Fibroblast of upper back skin (primary cell): ENCODE measurements around the gene TAF12.
"Not testable (repeated sequence)": the region's sequence is repeated elsewhere in the genome, so short reads cannot be mapped to it uniquely, and the experiment has no call there.

Experiments used
- DNase-seq: peaks from one replicate; pipeline ENCODE4 v3.0.0-alpha.2; 2013

TAF12 gene

DNA sequence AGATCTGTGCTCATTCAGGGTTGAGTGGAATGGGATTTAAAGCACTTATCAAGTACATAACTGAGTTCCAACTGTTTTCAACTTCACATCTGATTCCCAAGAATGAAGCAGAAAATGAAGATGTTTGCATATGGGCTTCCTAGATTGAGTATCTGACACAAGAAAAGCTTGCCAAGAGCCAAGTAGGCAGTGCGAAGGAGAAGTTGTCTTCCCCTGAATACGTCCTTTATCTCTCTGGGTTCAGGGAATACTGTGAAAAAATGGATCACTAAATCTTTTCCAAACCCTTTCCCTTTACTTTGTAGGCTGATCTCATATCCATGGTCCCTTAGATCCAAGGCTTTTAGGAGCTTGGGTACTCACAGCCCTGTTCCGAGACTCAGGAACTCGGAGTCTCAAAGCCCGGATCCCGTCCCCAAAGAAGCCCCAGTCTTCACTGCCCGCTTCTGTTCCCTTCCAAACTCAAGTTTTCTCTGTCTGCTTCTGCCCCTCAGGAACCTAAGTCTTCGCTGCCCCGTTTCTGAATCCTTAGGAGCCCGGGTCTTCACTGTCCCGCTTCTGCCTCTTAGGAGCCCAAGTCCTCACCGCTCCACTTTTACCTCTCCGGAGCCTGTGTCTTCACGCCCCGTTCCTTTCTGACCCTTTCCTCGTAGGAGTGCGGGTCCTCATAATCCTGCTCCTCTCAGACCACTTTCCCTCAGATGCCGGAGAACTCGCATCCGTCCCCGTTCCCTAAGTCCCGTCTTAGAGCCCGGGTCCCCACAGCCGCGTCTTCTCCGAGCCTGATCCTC is 616 bp downstream of the TAF12 start:
- DNase-seq = peak; percentile 3

DNA sequence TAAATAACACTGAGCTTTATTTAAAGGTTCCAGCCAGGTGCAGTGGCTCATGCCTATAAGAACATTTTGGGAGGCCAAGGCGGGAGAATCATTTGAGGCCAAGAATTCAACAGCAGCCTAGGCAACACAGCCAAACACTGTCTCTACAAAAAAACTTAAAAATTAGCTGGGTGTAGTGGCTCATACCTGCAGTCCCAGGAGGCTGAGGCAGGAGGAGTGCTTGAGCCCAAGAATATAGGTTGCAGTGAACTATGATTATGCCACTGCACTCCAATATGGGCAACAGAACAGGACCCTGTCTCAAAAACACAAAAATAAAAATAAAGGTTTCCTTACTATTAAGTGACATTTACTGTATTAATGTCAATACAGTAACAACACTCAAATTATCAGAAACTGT is 2.1 kb downstream of the TAF12 start:
- DNase-seq = peak; percentile 20

DNA sequence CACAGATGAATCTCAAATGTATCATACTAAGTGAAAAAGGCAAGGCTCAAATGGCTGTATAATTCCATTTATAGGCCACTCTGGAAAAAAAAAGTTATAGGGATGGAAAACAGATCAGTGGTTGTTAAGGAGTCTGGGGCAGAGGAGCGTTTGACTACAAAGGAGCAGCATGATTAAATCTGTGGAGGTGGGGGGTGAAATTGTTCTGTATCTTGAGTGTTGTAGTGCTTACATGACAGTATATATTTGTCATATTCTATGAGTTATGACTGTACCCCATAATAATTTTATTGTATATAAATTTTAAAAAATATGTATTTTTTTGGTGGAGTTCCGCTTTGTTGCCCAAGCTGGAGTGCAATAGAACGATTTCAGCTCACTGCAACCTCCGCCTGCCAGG is 10.3 kb downstream of the TAF12 start:
- no peak for DNase-seq

DNA sequence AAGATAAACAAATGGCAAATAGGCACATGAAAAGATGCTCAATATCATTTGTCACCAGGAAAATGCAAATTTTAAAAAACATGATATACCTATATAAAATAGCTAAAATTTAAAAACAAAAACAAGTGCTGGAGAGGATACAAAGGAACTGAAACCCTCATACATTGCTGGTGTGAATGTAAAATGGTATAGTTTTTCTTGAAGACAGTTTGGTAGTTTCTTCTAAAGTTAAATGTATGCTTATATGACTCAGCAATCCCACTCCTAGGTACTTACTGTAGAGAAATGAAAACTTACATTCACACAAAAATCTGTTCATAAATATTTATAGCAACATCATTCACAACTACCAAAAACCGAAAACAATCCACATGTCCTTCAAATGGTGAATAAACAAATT is 11.2 kb downstream of the TAF12 start:
- DNase-seq = no peak

DNA sequence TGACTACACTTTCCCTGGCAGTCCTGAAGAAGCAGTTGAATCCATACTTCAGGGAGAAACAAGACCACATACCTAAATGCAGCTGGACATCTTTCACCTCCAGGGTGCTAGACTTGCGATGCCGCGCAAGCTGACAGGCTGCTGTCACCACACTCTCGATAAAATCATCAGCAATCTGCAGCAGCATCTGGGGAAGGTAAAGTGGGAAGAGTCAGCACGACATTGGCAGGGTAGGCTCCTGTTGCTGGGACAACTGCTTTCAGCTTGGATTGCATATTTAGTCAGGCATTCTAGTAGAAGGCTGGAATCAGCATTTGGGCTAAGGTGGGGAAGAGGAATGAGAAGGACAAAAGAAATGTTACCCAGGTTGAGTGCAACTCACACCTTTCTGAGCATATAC is 29.7 kb downstream of the TAF12 start:
- DNase-seq = no peak

DNA sequence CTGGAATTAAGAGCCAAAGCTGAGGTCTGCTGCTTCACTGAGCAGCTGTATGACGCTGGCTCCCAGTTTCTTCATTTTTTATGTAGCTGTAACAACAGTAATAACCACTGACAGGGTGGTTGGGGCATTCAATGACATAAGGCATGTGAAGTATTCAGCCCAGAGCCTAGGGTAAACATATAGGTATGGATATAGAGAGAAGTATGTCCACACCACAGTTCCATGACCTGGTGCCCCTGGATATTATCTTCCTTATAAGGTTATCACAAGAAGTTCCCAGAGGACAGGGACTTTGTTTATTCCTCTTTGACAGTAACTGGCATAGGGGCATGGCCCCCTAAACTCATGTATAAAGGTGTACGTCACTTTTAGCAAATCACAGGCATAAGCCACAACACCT is 36.1 kb downstream of the TAF12 start:
- DNase-seq = no peak

DNA sequence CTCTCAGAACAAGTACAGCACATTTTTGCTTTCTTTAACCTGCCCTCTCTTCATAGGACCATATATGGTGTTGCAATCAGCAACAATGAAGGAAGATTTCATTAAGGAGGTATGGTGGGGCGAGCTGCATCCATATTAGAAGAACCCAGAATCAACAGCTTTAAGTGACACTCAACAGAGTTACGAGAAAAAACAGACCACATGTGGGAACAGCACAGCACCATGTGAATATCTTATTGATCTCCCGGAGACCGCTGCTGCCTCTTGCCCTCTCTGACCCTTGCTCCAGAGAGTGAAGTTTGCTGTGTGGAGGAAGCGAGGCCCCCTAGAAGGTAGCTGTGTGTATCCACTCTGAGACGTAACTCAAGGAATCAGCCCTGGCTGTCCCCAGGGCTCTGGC is 37.9 kb downstream of the TAF12 start:
- DNase-seq = no peak

DNA sequence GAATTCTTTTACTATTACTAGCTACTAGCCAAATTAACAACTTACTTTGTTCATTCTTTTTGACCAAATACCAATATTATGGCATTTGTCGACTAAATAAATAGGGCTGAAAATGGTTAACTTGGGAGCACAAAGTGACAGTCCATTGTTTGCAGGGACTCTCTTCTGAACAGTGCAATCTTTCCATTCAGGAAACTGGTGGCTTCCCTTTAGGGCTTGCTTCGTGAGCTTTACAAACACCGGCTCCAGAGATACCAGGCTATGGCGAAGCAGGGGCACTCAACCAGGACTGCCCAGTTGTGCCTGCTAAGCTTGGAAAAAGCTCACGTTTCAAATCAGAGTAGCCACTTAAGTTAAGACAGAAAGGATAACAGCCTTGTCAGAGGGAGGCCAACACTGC is 38.5 kb downstream of the TAF12 start:
- no peak for DNase-seq

DNA sequence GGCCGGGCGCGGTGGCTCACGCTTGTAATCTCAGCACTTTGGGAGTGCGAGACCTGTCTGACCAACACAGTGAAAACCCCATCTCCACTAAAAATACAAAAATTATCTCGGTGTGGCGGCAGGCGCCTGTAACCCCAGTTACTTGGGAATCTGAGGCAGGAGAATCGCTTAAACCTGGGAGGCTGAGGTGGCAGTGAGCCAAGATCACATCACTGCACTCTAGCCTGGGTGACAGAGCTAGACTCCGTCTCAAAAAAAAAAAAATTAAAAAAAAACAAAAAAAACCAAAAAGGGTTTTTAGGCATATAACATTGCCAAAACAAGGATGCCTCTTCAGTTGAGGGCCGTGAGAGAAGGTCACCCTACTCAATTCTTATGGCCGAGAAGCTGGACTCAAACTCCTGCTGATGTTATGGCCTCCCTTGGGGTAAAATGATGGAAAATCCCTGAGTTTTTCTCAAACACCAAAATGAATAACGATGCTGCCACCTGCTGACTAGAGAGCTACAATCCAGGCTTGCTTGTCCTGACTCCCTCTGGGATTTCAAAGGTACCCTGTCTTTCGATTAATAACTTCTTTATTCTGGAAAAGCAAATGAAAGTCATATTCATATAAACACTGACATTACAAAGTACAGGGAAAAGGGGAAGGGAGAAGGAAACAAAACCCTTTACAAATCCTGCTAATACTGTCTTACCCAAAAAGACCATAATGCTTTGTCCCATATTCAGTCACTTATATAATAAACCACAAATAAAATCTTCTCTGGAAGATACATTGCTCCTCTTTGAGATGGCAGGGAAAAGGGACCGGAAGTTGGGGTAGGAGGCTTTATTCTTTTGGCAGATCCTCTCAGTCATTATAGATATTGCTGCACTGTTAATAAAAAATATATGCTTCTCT is 40.1 kb downstream of the TAF12 start:
- peak; percentile 83 for DNase-seq

DNA sequence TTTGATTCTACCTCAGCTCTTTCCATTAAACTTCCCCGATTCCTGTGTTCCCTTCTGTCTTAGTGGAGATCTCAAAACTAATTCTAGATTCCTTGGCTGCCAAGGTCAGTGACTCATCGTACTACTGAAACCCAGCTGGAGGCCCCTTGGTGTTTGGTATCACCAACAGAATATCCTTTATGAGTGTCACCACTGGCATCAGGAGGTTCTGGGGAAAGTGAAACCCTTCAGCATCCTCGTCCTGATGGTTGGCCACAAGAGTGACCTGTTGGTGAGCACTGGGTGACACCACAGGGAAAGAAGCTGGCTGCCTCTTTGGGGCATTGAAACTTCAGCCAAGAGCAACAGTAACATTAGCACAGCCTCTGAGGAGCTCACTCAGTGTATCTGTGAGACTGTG is 41.2 kb downstream of the TAF12 start:
- DNase-seq = peak; percentile 87

DNA sequence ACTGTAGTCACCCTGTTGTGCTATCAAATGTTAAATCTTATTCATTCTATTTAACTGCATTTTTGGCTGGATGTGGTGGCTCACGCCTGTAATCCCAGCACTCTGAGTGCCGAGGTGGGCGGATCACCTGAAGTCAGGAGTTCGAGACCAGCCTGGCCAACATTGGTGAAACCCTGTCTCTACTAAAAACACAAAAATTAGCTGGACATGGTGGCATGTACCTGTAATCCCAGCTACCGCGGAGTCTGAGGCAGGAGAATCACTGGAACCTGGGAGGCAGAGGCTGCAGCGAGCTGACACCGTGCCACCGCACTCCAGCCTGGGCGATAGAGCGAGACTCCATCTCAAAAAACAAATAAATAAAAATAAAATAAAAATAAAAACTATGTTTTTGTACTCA is 46.6 kb downstream of the TAF12 start:
- not testable (repeated sequence) for DNase-seq

DNA sequence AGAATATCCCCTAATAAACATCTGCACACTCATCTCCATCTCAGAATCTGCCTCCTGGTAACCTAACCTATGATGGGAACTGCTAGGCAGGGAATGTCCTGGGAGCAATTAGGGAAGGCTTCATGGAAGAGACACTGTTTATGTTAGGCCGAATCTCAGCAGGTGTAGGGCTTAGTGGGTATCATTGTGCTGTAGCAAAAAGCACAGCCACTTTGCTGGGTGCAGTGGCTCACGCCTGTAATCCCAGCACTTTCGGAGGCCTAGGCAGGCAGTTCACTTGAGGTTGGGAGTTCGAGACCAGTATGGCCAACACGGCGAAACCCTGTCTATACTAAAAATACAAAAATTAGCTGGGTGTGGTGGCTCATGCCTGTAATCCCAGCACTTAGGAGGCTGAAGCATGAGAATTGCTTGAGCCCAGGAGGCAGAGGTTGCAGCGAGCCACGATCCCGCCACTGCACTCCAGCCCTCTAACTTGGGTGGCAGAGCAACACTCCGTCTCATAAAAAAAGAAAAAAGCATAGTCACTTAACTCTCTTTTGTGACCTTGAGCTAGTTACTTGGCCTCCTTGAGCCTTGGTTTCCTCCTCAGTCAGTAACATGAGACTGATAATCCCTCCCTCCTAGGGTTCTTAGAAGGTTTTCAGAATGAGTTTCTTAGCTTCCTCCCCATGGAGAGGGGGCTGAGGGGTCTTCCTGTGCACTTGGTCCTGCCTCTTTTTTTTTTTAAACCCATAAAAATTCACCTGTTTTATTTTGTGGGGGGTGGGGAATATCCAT is 47.3 kb downstream of the TAF12 start:
- DNase-seq = no peak

DNA sequence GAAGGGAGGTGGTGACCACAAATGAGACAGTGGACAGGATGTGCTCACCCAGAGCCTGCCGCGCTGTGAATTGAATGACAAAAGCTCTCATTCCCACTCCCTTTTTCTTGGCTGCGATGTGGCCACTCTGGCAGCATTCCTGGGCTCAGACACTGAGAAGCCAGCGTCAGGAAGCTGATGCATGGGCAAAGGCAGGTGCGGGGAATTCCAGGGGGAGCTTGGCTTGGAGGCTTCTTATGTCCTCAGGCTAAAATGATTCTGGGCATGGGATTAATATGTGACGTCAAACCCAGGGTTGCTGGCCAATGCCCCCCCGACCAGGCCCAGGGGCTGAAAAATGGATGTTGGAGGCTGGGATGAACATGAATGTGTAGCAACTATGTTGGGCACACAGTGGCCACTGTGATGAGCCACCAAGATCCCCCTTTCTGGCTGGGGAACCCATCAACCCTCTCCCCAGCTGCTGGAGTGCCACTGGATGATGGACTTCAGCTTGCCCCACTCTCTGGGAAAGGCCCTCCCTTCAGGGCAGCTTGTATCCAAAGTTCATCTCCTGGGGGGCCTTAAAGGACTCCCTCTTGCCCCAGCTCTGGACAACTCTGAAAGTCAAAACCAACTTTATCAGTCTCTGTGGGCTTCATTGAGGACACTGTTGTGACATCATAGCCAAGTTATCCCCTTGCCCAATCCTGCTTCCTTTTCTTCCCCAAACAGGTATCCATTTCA is 48.0 kb downstream of the TAF12 start:
- DNase-seq = peak; percentile 25

DNA sequence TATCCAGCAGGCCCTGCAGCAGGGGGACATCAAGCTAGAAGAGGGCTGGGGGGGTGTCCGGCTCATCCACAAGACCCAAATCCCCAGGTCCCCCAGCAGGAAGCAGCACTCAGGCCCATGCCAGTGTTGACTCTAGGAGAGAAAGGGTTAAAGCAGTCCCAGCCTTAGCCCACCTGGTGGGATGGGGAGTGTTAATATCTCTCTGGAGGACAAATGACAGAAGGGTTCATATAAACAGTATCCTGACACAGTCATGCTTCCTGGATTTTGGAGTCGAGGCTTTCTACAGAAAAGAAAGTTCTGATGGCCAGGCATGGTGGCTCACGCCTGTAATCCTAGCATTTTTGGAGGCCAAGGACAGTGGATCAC is 48.9 kb downstream of the TAF12 start:
- not testable (repeated sequence) for DNase-seq

DNA sequence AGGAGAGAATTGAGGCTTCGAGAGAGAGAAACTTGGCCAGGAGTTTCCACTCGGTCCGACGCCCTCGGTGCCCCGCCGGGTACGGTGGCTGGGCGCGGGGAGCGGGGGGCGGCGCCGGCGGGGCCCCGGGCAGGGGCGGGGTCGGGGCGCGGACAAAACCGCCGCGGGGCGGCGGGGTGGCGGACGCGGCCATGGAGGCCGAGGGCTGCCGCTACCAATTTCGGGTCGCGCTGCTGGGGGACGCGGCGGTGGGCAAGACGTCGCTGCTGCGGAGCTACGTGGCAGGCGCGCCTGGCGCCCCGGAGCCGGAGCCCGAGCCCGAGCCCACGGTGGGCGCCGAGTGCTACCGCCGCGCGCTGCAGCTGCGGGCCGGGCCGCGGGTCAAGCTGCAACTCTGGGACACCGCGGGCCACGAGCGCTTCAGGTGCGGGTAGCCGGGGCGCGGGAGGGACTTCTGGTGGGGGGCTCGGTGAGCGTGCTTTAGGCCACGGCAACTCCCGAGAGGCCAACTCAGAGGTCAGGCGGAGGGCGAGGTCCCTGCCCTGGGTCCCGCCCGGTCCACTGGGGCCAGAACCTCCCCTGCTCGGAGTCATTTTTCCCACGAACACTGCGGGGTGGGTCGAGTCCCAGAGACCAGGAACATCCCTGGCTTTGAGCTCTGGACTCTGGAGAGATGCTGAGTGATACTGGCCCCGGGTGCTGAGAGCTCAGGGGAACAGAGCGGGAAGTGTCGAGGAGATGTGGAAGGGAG is 50.4 kb downstream of the TAF12 start:
- no peak for DNase-seq

DNA sequence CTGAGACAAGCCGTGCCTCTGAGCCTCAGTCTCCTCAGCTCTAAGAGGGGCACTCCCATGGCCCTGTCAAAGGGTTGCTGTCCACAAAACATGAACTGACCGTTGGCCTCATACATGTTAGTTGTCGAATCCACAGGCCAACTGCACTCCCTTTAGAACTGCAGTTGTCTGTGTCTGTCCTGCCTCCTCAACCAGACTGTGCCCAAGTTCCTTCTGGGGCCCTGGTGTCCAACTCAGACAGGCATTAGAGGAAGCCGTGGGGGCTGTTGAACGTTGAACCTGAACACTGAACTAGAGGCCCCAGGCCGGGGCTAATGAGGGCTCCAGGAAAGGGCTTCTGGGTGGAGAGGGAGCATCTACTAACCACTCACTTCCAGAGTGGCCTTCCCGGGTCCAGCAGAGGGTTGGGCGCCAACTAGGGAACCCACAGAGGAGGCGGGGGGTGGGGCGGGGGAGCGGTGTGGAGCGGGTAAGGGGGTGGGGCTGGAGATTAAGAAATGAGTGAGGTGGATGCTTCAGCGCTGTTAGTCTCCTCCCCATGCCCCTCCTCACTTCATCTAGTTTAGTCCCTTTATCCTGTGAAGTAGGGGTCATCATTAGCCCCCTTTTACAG is 51.1 kb downstream of the TAF12 start, which contains the start of gene RAB42:
RAB42 (plus strand) TSS at position 558 of the 613 bp plus-strand sequence. CDS start 247 bp downstream, outside the sequence.
- peak; percentile 23 for DNase-seq

DNA sequence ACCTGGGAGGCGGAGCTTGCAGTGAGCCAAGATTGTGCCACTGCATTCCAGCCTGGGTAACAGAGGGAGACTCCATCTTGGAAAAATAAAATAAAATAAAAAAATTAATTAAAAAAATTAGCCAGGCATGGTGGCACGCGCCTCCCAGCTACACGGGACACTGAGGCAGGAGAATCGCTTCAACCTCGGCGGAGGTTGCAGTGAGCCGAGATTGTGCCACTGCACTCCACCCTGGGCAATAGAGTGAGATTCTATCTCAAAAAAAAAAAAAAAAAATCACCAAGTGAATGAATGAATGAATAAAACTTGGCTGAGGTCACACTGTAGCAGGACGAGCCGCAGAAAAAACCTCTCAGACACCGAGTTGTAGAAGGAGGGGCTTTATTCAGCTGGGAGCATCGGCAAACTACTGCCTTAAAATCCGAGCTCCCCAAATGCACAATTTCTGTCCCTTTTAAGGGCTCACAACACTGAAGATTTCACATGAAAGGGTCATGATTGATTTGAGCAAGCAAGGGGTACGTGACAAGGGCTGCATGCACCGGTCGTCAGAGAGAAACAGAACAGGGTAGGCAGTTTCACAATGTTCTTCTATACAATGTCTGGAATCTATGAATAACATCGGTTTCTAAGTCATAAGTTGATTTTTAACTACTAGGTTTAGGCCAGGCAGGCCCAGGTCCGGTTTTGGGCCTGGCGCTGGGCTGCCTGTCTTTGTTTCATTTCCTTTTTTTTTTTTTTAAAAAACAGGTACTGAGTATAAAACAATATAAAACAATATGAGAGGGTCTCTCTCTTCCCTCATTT is 56.1 kb downstream of the TAF12 start:
- not testable (repeated sequence) for DNase-seq

DNA sequence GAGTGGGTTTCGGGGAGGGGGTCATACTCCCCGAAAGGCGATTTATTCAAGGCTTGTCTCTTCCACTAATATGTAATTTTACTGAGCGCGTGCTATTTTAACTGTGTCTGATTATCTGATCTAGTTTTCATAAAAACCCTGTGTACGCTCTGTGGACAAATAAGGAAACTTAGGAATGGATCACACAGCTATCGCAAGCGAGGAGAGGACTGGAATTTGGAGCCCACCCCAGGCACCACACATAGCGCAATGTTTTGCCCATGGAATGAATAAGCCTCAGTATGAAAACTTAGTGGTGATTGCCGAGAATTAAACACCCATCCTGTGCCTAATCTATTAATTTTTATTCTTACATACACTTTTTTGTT is 60.6 kb downstream of the TAF12 start:
- peak; percentile 50 for DNase-seq

DNA sequence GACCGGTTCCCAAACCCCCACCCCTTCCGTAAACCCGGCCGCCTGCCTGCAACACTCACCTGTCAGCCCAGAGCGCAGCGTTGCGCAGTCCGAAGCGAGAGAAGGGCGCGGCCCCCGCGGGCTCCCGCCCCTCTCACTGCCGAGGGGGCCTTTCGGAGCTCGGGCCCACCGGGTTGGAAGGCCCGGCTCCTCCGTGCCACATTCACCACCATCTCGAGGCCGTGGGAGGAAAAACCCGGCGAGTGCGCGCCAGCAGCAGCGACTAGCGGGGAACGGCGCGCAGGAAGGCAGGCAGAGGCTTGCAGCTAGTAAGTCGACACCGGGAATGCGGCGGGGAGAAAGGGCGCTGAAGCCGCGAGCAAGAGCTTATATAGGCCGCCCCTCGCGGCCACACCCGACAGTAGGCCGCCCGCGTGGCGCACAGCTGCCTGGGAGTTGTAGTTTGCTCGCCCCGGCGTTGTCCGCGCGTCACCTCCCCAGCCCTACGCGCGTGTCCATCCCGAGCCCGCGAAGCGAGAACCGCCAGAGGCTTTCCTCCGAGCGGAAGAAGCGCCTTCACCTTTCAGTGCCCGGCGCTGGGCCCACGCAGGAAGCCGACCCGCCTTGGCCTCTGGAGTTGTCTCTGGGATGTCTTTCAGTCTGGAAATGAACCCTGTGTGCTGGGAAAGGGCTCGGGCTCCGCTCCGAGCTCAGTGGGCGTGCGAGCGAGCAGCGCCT is 61.2 kb downstream of the TAF12 start:
- peak; percentile 96 for DNase-seq
